Retinal pigment epithelial cell (primary cell): ENCODE data around the gene SLC25A47.

Experiments used
- DNase-seq: peaks from one replicate; pipeline ENCODE4 v3.0.0-alpha.2; 2010; ENCODE audit warnings: low read depth
- H3K4me3 ChIP-seq: 2 replicates; pipeline ENCODE4 v1.5.1; 2011; ENCODE audit warnings: mild to moderate bottlenecking, low read length, control low read depth, moderate library complexity
- CTCF ChIP-seq: conservative IDR thresholded peaks from 2 replicates; pipeline ENCODE4 v1.5.1; 2011; ENCODE audit warnings: low read depth, low read length, control low read depth, inconsistent platforms

The SLC25A47 gene

GRCh38 chr14:100346306-100347091 lies 23.4 kb downstream of the SLC25A47 start:
- no peak overlapping the region for H3K4me3 ChIP-seq
- no peak for DNase-seq
- TF ChIP-seq CTCF: no peak

GRCh38 chr14:100348253-100348729 lies 25.2 kb downstream of the SLC25A47 start:
- H3K4me3 ChIP-seq: no peak overlapping the region
- no peak for DNase-seq
- no peak for TF ChIP-seq CTCF

- H3K4me3 ChIP-seq: no peak overlapping the region
- no peak for TF ChIP-seq CTCF
- no peak for DNase-seq
Observed at GRCh38 chr14:100348784-100349685, 25.9 kb downstream of the SLC25A47 start.

GRCh38 chr14:100350276-100350926 lies 27.3 kb downstream of the SLC25A47 start:
- no peak for DNase-seq
- TF ChIP-seq CTCF: no peak

GRCh38 chr14:100350986-100351385 lies 27.8 kb downstream of the SLC25A47 start:
- TF ChIP-seq CTCF: no peak
- DNase-seq: no peak
- H3K4me3 ChIP-seq: no peak overlapping the region

More at GRCh38 chr14:100350276-100350926, 27.3 kb downstream of the SLC25A47 start:
- H3K4me3 ChIP-seq: no peak overlapping the region

GRCh38 chr14:100358396-100358795 lies 35.3 kb downstream of the SLC25A47 start:
- H3K4me3 ChIP-seq: no peak overlapping the region
- no peak for TF ChIP-seq CTCF
- no peak for DNase-seq
